Uterus (tissue), 4 donors: ENCODE results near the gene TSPAN18. TPM values are rescaled to one million over a fixed set of nuclear protein-coding genes. Genes with fewer than 3 reads are reported as not detected.

Source experiments
- DNase-seq, 2 donors: peaks; one replicate each; pipeline ENCODE4 v3.0.0-alpha.2; 2019 to 2020
- H3K27ac ChIP-seq, 2 donors: fragments of 200-600 bp; sonication (generic); 1 replicate in 1 of 2; 2 replicates in 1 of 2; pipeline ENCODE4 v1.5.1; 2016 to 2018
- H3K27me3 ChIP-seq, 2 donors: fragments of 200-600 bp; sonication (generic); one replicate each; pipeline ENCODE4 v1.5.1; 2018 to 2019; ENCODE audit warnings: control low read depth in 1 of 2
- H3K36me3 ChIP-seq, 2 donors: fragments of 200-600 bp; sonication (generic); one replicate each; pipeline ENCODE4 v1.5.1; 2019; ENCODE audit warnings: control low read depth in 1 of 2
- H3K4me1 ChIP-seq, 2 donors: fragments of 200-600 bp; sonication (generic); one replicate each; pipeline ENCODE4 v1.5.1; 2018 to 2019; ENCODE audit warnings: control low read depth in 1 of 2
- H3K4me3 ChIP-seq, 2 donors: fragments of 200-600 bp; sonication (generic); 1 replicate in 1 of 2; 2 replicates in 1 of 2; pipeline ENCODE4 v1.5.1; 2018 to 2019; ENCODE audit warnings: mild to moderate bottlenecking in 1 of 2
- H3K9me3 ChIP-seq, 2 donors: fragments of 200-600 bp; sonication (generic); one replicate each; pipeline ENCODE4 v1.5.1; 2019; ENCODE audit warnings: control low read depth in 1 of 2
- CTCF ChIP-seq, 4 experiments: fragments of 200-600 bp in 2 of 4; fragments of 450-650 bp in 2 of 4; sonication (generic) in 2 of 4; IDR thresholded peaks; one replicate each; pipeline ENCODE4 v1.5.1; 2016 to 2019; ENCODE audit warnings: antibody characterized with exemption in 4 of 4, mild to moderate bottlenecking in 2 of 4, moderate library complexity in 1 of 4
- POLR2A ChIP-seq, 2 donors: fragments of 450-650 bp; IDR thresholded peaks; one replicate each; pipeline ENCODE4 v1.6.1; 2016; ENCODE audit warnings: antibody characterized with exemption in 2 of 2, mild to moderate bottlenecking in 1 of 2, moderate library complexity in 1 of 2
- intact Hi-C: fragments of 100-400 bp; cut with DNase I; formaldehyde crosslinking; loops from one replicate; pipeline ENCODE4 v1.15.1; 2023; ENCODE audit warnings: low total_unique reads
- total RNA-seq, 4 donors: library from RNA; depleted of rRNA in 3 of 4; stranded (reverse); fragments of >200 nt in 3 of 4; gene quantifications; one replicate each; pipeline versions ENCODE4 v1.1.0 to v1.2.4, GENCODE V29; 2014 to 2023
- donor health status: DM: yes; HTN: yes; CAD: no.

TSPAN18 gene
- total RNA-seq, 4 donors from 2014 or later = 1.2 to 117 (median 20.1) TPM

- no peak overlapping the region for H3K4me3 ChIP-seq
- DNase-seq = no peak
These were observed 82.5 kb downstream of the TSPAN18 start for GRCh38 chr11:44809283-44809682.

GRCh38 chr11:44811841-44812448 lies 85.2 kb downstream of the TSPAN18 start:
- Histone ChIP-seq H3K4me1 (peaks cover 0 to 12% of the 10 kb centered on the region in 2 donors), H3K9me3 (no peaks in the 10 kb centered on the region), H3K4me3 (no peak overlapping the region), H3K27me3 (no peaks in the 10 kb centered on the region), H3K36me3 (no peaks in the 10 kb centered on the region), H3K27ac (no peak overlapping the region)
- DNase-seq = no peak
- TF ChIP-seq POLR2A (IDR thresholded peaks at IDR 0.05) = no peak
- no peak for TF ChIP-seq CTCF (IDR thresholded peaks at IDR 0.05)
- intact Hi-C loops = no loop called here

More at GRCh38 chr11:44809283-44809682, 82.5 kb downstream of the TSPAN18 start:
- TF ChIP-seq CTCF (IDR thresholded peaks at IDR 0.05) = no peak
- Histone ChIP-seq H3K27ac (no peak overlapping the region), H3K4me1 (peaks cover 0 to 12% of the 10 kb centered on the region in 2 donors), H3K27me3 (no peaks in the 10 kb centered on the region), H3K36me3 (no peaks in the 10 kb centered on the region), H3K9me3 (no peaks in the 10 kb centered on the region)
- intact Hi-C loops = no loop called here

- TF ChIP-seq POLR2A (IDR thresholded peaks at IDR 0.05) = no peak
- TF ChIP-seq CTCF (IDR thresholded peaks at IDR 0.05) = no peak
- Histone ChIP-seq H3K36me3 (no peaks in the 10 kb centered on the region), H3K27ac (no peak overlapping the region), H3K4me3 (no peak overlapping the region), H3K9me3 (no peaks in the 10 kb centered on the region), H3K4me1 (peaks cover 0 to 12% of the 10 kb centered on the region in 2 donors), H3K27me3 (no peaks in the 10 kb centered on the region)
- no peak for DNase-seq
- intact Hi-C loops = no loop called here
These were observed 86.2 kb downstream of the TSPAN18 start for GRCh38 chr11:44812971-44813370.

- H3K4me3 ChIP-seq = no peak overlapping the region
- H3K27me3 ChIP-seq = no peaks in the 10 kb centered on the region
- no peak for TF ChIP-seq CTCF (IDR thresholded peaks at IDR 0.05)
- no peak for TF ChIP-seq POLR2A (IDR thresholded peaks at IDR 0.05)
- intact Hi-C loops = no loop called here
- no peaks in the 10 kb centered on the region for H3K9me3 ChIP-seq
- no peak overlapping the region for H3K27ac ChIP-seq
- peaks cover 0 to 12% of the 10 kb centered on the region in 2 donors for H3K4me1 ChIP-seq
- no peaks in the 10 kb centered on the region for H3K36me3 ChIP-seq
- no peak for DNase-seq
These were observed 86.6 kb downstream of the TSPAN18 start for GRCh38 chr11:44813401-44813800.

GRCh38 chr11:44814881-44815592 lies 88.3 kb downstream of the TSPAN18 start:
- Histone ChIP-seq H3K27me3 (no peaks in the 10 kb centered on the region), H3K36me3 (no peaks in the 10 kb centered on the region), H3K27ac (no peak overlapping the region), H3K4me3 (no peak overlapping the region), H3K4me1 (peaks cover 0 to 12% of the 10 kb centered on the region in 2 donors), H3K9me3 (no peaks in the 10 kb centered on the region)
- intact Hi-C loops = no loop called here
- DNase-seq = no peak
- no peak for TF ChIP-seq CTCF (IDR thresholded peaks at IDR 0.05)
- TF ChIP-seq POLR2A (IDR thresholded peaks at IDR 0.05) = no peak
